Suprapubic skin (tissue), 4 donors: Measurements from ENCODE around the gene ASTE1. TPM values are rescaled to one million over a fixed set of nuclear protein-coding genes. Genes with fewer than 3 reads are reported as not detected.
A peak's percentile ranks its signal among the peaks of the same experiment; 100 is the strongest.
"Not testable (repeated sequence)": the region's sequence is repeated elsewhere in the genome, so short reads cannot be mapped to it uniquely, and the experiment has no call there.

Experiments
- DNase-seq, 2 donors: peaks; one replicate each; pipeline ENCODE4 v3.0.0-alpha.2; 2019; ENCODE audit warnings: low spot score in 2 of 2
- H3K27ac ChIP-seq: fragments of 200-600 bp; sonication (generic); one replicate; pipeline ENCODE4 v1.5.1; 2019
- H3K27me3 ChIP-seq: fragments of 200-600 bp; sonication (generic); one replicate; pipeline ENCODE4 v1.5.1; 2019
- H3K36me3 ChIP-seq: fragments of 200-600 bp; sonication (generic); one replicate; pipeline ENCODE4 v1.5.1; 2019
- H3K4me1 ChIP-seq: fragments of 200-600 bp; sonication (generic); one replicate; pipeline ENCODE4 v1.5.1; 2019
- H3K4me3 ChIP-seq: fragments of 200-600 bp; sonication (generic); one replicate; pipeline ENCODE4 v1.5.1; 2019; ENCODE audit warnings: mild to moderate bottlenecking
- H3K9me3 ChIP-seq: fragments of 200-600 bp; sonication (generic); one replicate; pipeline ENCODE4 v1.5.1; 2019
- CTCF ChIP-seq, 2 donors: fragments of 200-600 bp in 1 of 2; fragments of 450-650 bp in 1 of 2; sonication (generic) in 1 of 2; IDR thresholded peaks; one replicate each; pipeline ENCODE4 v1.5.1; 2016 to 2019; ENCODE audit warnings: antibody characterized with exemption in 2 of 2, mild to moderate bottlenecking in 1 of 2, moderate library complexity in 1 of 2
- EP300 ChIP-seq: sonication (generic); formaldehyde crosslinking; IDR thresholded peaks from one replicate; pipeline ENCODE4 v1.6.1; 2017; ENCODE audit warnings: antibody characterized with exemption
- POLR2A ChIP-seq, 2 donors: fragments of 450-650 bp; IDR thresholded peaks; one replicate each; pipeline ENCODE4 v1.6.1; 2017; ENCODE audit warnings: antibody characterized with exemption in 2 of 2, mild to moderate bottlenecking in 2 of 2, moderate library complexity in 2 of 2
- POLR2AphosphoS5 ChIP-seq, 3 donors: sonication (generic); formaldehyde crosslinking; IDR thresholded peaks; one replicate each; pipeline ENCODE4 v1.6.1; 2017; ENCODE audit warnings: antibody characterized with exemption in 3 of 3
- WGBS: methylation state at CpG from one replicate; pipeline ENCODE4 v1.1.5; 2018; 5-methylcytosine and 5-hydroxymethylcytosine counted together
- total RNA-seq, 4 donors: library from RNA; depleted of rRNA; stranded (reverse); fragments of >200 nt; gene quantifications; one replicate each; pipeline ENCODE4 v1.1.0, GENCODE V29; 2016

Gene ASTE1
- total RNA-seq, 4 donors from 2014 or later = 2.4 to 8.2 (median 5.6) TPM

GRCh38 chr3:130975251-130975650 is 51.4 kb downstream of the ASTE1 start:
- no peaks in the 10 kb centered on the region for H3K27me3 ChIP-seq
- H3K9me3 ChIP-seq = no peaks in the 10 kb centered on the region
- no peak for DNase-seq
- no peak overlapping the region for H3K27ac ChIP-seq
- H3K4me3 ChIP-seq = no peak overlapping the region
- no peak for TF ChIP-seq EP300
- no peak for TF ChIP-seq CTCF (IDR thresholded peaks at IDR 0.05)
- no peak for TF ChIP-seq POLR2AphosphoS5 (IDR thresholded peaks at IDR 0.05)
- no peak for TF ChIP-seq POLR2A (IDR thresholded peaks at IDR 0.05)
- peaks cover 26% of the 10 kb centered on the region for H3K36me3 ChIP-seq
- peaks cover 11% of the 10 kb centered on the region for H3K4me1 ChIP-seq
- WGBS = 74% methylated on average over 3 of the region's 3 CpGs

- peaks cover 32% of the 10 kb centered on the region for H3K36me3 ChIP-seq
- no peaks in the 10 kb centered on the region for H3K9me3 ChIP-seq
- H3K4me3 ChIP-seq = no peak overlapping the region
- peaks cover 11% of the 10 kb centered on the region for H3K4me1 ChIP-seq
- peak overlapping the region; percentile 36 for H3K27ac ChIP-seq
- no peak for DNase-seq
- TF ChIP-seq EP300 (no peak), CTCF (IDR thresholded peaks at IDR 0.05) (no peak), POLR2A (IDR thresholded peaks at IDR 0.05) (no peak), POLR2AphosphoS5 (IDR thresholded peaks at IDR 0.05) (no peak)
- no peaks in the 10 kb centered on the region for H3K27me3 ChIP-seq
- WGBS = 88% methylated on average over 2 of the region's 2 CpGs
Measured at GRCh38 chr3:130974201-130974600, 52.4 kb downstream of the ASTE1 start.

GRCh38 chr3:130973406-130973805 is 53.2 kb downstream of the ASTE1 start:
- peaks cover 8% of the 10 kb centered on the region for H3K4me1 ChIP-seq
- no peak overlapping the region for H3K27ac ChIP-seq
- H3K9me3 ChIP-seq = no peaks in the 10 kb centered on the region
- H3K27me3 ChIP-seq = no peaks in the 10 kb centered on the region
- TF ChIP-seq EP300 (no peak), POLR2AphosphoS5 (IDR thresholded peaks at IDR 0.05) (no peak), CTCF (IDR thresholded peaks at IDR 0.05) (no peak), POLR2A (IDR thresholded peaks at IDR 0.05) (no peak)
- DNase-seq = no peak
- H3K4me3 ChIP-seq = no peak overlapping the region
- WGBS = 64% methylated on average over 5 of the region's 5 CpGs
- peaks cover 33% of the 10 kb centered on the region for H3K36me3 ChIP-seq

GRCh38 chr3:130972592-130972991 is 54.0 kb downstream of the ASTE1 start:
- H3K27ac ChIP-seq, H3K4me3 ChIP-seq, H3K27me3 ChIP-seq, DNase-seq, H3K9me3 ChIP-seq, H3K4me1 ChIP-seq: not testable (repeated sequence)
- peaks cover 34% of the 10 kb centered on the region for H3K36me3 ChIP-seq
- 95% methylated on average over 2 of the region's 2 CpGs for WGBS

GRCh38 chr3:130971208-130971607 is 55.4 kb downstream of the ASTE1 start:
- DNase-seq = no peak
- Histone ChIP-seq H3K4me3 (no peak overlapping the region), H3K27me3 (no peaks in the 10 kb centered on the region), H3K9me3 (no peaks in the 10 kb centered on the region), H3K36me3 (peaks cover 44% of the 10 kb centered on the region), H3K4me1 (peaks cover 6% of the 10 kb centered on the region), H3K27ac (no peak overlapping the region)
- TF ChIP-seq EP300 (no peak), POLR2A (IDR thresholded peaks at IDR 0.05) (no peak), CTCF (IDR thresholded peaks at IDR 0.05) (no peak), POLR2AphosphoS5 (IDR thresholded peaks at IDR 0.05) (no peak)

GRCh38 chr3:130969621-130970020 is 57.0 kb downstream of the ASTE1 start:
- H3K27ac ChIP-seq = no peak overlapping the region
- no peak for DNase-seq
- TF ChIP-seq POLR2AphosphoS5 (IDR thresholded peaks at IDR 0.05) (no peak), CTCF (IDR thresholded peaks at IDR 0.05) (no peak), POLR2A (IDR thresholded peaks at IDR 0.05) (no peak), EP300 (no peak)
- peaks cover 6% of the 10 kb centered on the region for H3K4me1 ChIP-seq
- 96% methylated on average over 2 of the region's 2 CpGs for WGBS
- H3K36me3 ChIP-seq = peaks cover 59% of the 10 kb centered on the region
- H3K4me3 ChIP-seq = no peak overlapping the region
- H3K27me3 ChIP-seq = no peaks in the 10 kb centered on the region
- no peaks in the 10 kb centered on the region for H3K9me3 ChIP-seq
